Fibroblast of skin of left quadriceps (primary cell): ENCODE measurements around the gene PTH1R.

Source experiments
- DNase-seq, 2 experiments: peaks; one replicate each; pipeline ENCODE4 v3.0.0-alpha.2; 2013; ENCODE audit warnings: low read depth in 2 of 2

The PTH1R gene

DNA sequence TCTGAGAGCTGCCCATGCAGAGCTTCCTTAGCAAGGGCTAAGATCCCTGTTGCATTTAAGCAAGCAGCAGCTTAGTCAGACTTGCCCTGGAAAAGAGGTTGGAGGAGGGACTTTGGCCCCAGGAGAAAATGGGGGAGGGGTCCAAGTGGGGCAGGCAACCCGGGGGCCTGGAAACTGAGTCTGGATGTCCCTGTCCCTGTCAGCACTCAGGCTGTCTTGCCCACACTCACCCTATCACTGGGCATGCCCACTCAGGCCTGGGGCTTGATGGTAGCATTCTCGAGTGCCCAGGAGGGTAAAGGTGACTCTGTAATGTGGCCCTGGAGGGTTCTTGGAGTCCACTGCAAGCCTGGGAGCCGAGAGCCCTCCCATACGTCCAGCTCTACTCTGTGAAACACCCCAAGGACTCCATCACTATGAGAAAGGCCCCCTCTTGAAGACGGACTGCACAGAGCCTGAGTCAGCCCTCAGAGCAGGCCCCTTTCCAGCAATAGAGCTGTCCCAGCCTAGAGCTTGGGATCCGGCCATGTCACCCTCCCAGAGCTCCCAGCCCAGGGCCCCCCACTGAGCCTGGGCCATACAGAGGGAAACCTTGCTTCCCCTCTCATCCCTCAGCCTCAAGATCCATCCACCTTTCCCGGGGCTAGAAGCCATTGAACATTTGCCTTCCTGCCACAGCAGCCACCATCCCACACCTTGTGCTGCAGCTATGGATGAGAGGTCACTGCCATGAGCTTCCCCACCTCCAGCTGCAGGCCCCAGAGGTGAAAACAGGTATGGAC lies 27.6 kb upstream of the PTH1R start:
- no peak for DNase-seq

DNA sequence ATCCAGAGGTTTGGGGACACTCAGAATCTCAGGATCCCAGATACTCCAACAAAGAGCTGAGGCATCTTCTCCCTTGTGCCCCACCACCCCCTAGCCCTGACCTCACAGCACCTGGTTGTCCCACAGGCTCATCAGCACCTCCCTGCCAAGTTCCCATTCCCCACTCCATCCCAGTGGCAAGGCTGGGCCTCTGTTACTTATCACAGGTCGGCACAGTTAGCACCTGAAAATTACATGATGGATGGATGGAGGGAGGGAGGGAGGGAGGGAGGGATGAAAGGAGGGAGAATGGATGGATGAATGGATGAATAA lies 27.1 kb upstream of the PTH1R start:
- no peak for DNase-seq

DNA sequence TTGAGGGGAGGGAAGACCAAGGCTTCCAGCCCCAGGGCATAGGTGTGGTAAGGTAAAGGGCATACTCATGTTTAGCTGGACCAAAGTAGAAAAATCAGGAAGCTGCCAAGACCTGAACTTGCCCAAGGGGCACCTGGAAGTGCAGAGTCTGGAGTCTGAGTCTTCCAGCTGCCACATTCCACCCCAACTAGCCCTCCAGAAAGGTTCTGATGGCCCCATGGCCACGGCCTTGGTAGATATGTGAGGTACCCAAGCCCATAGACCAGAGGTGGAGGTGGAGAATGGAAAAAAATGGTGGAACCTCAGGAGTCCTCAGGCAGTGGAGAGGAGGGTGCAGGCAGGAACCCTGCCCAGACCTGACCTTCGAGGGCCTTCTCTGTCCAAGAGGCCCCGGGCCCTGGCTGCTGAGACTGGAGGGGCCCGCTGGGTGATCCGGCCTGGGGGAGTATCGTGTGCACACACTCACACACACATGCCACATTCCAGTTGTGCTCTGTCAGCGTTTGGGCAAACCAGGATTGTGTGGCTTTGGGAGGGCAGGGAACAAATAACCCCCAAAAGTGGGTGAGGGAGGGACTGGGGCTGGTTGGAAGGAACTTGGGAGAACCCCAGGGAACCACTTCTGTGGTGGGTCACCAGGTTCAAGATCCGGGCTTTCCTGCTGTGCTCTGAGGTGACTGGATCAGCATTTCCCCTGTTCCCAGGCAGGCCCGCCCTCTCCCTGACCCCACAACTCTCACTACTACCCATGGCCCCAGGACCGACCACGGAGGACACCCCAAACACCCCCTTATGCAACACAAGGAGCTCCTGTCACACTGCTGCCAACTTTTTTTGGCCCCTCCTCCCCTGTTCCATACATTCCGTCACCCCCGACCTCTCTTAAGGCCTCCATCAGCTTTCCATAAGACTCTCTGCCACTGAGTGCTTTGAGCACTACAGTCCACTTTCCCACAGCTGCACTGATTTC lies 25.9 kb upstream of the PTH1R start:
- DNase-seq, result no peak

DNA sequence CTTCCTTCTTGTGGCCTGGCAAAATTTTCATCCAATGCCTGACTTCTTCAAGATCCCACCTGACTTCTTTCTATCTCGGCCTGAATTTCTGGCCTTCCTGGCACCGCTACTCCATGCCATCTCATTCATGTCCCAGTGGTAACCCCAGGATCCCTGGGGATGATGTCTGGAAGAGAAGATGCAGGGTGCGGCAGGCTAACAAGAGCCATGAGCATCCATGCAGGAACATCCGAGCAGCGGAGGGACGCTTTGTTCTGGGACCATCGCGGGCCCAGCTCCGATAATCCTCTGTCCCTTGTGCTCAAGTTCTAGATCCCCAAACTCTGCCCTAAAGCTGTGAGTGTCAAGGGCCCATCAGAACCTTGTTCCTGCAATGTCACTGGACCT lies 25.2 kb upstream of the PTH1R start:
- no peak for DNase-seq

DNA sequence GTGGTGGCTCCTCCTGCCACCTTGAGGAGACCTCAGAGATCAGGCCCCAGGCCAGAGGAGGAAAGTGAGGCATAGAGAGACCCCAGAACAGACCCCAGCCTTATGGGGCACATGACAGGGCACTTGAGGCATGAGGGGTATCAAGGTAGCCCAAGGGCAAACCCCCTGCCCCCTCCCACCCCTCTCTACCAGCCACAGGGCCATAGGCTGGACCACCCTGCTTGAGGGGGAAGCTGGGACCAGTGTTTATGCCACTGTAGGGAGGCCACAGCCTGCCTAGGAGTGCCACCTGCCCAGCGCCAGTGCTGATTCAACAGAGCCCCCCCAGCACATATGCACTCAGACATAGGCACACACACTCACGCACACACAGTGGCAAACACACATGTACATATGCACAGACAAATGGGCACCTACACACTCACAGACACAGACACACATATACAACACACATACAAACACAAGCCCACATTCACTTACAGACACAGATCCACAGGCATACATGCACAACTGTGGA lies 24.6 kb upstream of the PTH1R start:
- DNase-seq, result no peak

DNA sequence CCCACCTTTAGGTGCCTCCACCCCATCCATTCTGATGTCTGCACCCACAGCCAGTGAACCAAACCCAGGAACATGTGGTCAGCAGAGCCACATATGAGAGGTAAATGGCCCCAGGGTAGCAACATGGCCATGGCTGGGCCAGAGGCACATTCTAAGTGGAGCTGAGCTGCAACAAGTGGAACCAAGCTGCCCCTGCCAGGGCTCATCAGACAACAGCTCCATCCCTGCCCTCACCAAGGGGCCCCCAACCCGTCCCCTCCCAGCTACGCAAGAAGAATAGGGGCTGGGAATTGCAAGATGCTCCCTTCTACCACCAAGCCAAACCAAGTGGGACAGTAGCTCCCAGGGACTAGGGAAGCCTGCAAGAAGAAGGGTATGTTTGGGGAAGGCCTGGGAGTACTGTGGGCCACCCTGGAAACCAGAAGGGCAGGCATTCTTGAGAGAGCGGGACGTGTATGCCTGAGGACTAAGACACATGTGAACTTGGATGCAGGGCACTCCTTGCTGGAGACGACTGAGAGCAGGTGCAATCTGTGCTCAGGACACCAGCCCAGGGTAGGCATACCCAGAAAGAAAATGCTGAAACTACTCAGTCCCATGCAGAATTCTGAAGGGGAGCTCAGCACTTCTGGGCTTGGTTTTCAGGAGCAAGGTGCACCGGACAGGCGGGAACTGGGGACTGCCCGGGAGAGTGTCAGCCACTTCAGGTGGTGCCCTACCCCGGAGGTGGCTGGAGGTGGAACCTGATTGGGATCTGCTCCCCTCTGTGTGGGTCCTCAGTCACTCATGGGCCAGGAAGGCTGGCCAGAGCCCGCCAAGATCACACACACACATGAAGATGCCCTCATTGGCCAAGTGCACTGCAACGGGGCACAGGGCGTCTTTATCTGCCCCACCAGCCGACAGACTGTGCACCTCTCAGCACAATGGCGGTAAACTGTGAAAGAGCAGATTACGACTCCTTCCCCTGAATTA lies 23.8 kb upstream of the PTH1R start:
- no peak for DNase-seq

DNA sequence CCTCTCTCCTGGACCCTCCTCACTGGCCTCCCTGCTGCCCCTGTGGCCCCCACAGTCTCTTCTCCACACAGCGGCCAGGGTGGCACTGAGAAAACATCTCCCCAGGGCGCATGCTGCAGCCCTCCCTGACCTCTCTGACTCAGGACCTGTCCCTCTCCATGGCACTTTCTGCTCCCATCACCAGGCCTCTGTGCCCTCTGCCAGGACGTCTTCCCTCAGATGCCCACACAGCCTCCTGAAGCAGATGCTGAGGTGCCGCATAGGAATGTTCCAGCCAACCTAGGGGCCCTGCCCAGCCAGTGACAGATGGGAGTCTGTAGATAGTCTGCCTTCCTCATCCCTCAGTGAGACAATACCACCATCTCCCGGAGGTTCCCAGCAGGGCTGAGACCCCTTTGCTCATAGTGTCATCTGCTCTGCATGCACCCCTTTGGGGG lies 22.9 kb upstream of the PTH1R start:
- DNase-seq, result no peak

DNA sequence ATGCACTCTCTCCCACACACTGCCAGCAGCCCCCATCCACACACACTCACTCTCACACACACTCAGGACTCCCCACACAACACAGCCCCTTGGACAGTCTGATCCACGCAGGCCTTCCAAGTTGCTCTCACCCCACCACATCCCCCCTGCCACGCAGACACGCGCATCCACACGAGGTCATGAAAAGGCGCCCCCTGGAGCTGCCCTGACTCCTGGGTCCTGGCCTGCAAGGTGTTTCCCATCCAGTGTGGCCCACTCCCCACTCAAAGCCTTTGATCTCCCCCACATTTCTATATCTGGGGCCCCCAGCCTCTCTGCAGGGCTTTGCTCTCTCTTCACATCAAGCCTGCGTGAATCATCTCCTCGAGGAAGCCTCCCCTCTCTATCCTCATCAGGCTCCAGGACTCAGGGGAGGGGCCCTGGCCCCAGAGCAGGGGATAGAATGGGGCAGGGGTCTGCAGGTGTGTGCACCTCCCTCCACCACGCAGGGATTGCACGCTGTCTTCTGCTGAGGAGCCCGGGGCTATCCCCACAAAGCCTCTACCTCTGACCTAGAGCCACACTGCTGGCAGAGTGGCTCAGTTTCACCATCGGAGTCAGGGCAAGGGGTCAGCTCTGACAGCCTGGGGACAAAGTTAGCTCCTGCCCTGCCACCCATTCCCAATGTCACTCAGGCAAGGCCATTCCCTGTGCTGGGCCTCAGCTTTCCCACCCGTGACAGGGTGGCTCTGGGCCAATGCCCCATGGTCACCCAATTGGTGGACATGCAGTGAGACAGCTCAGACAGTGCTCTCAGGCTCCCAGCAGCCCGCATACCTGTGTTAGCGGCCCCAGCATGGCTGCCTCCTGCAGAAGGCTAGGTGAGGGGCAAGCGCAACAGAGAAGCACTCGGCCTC lies 20.7 kb upstream of the PTH1R start:
- no peak for DNase-seq

DNA sequence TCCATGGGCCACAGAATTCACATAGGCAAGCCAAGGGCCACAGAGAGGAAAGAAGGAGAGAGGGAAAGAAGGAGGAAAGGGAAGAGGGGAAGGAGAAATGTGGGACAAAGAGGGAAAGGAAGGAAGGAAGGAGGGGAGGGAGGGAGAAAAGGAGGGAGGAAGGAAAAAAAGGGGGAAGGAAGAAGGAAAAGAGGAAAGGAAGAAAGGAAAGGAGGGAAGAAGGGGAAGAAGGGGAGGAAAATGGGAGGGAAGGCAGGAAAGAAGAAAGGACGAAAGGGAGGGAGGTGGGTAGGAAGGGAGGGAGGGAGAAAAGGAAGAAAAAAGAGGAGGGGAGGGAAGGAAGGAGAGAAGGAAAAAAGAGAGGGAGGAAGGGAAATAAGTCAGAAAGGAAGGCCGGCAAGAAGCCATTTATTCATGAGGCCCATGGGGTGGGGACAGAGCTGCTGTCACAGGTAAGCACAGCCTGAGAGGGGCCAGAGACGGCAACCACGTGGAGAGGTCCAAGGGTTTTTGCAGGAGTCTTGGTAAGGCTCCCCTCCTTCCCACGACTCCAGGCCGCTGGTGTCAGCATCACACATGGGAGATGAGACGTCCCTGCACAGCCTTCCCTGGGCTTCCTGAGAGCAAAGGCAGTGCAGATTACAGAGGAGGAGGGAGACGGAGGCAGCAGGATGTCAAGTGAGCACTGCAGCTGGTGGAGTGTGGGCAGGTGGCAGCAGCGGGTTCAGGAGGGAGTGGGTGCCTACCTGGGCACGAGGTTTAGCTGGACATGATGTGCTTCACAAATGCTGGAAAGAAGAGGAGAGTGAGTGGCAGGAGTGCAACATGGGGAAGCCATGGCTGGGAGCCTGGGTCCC lies 19.8 kb upstream of the PTH1R start:
- DNase-seq, result no peak

DNA sequence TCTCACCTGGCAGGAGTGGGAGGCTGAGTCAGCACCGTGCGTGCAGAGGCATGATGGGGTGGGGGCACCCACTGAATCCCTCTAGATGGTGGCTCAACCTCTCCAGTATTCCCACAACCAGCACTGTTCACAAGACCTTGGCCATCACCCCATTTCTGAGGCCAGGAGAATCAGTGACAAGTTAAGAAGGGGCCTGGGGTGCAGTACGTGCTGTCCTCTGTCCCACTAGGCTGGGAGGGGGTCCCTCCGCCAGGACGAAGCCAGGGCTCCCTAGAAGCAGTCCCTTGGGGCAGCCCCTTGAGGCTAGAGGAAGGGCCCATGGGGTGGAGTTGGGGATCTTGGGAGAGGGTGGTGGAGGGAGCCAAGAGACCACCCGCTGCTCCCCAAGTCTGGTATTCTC lies 19.1 kb upstream of the PTH1R start:
- no peak for DNase-seq

DNA sequence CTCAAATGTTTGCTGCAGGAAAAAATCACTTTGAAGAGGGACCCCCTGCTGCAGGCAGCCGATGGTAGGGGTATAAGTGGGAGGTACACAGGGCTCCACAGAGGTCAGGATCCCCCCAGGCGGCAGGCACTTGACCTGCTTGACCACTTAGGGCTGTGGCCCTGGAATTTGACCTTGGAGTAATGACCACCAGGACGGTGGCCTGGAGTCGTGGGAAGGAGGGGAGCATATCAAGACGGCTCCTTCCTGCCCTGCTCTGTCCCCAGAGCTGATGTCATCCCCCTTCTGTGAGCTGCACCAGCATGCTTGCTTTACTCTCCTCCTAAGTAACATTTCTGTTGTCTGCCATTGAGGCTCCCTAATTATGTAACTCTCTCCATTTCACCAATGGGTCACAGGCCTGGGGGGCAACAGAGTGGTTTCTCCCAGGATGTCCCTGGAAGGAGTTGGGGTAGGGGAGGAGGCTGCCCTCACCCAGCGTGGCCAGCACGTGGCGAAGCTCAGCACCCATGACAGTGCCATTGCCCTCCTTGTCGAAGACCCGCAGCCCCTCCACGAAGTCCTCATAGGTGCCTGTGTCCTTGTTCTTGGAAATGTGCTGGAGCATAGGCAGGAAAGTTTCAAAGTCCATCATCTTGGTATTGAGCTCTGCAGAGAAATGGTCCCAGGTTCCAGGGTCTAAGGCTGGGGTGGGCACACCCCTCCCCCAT lies 18.4 kb upstream of the PTH1R start:
- DNase-seq, result no peak

DNA sequence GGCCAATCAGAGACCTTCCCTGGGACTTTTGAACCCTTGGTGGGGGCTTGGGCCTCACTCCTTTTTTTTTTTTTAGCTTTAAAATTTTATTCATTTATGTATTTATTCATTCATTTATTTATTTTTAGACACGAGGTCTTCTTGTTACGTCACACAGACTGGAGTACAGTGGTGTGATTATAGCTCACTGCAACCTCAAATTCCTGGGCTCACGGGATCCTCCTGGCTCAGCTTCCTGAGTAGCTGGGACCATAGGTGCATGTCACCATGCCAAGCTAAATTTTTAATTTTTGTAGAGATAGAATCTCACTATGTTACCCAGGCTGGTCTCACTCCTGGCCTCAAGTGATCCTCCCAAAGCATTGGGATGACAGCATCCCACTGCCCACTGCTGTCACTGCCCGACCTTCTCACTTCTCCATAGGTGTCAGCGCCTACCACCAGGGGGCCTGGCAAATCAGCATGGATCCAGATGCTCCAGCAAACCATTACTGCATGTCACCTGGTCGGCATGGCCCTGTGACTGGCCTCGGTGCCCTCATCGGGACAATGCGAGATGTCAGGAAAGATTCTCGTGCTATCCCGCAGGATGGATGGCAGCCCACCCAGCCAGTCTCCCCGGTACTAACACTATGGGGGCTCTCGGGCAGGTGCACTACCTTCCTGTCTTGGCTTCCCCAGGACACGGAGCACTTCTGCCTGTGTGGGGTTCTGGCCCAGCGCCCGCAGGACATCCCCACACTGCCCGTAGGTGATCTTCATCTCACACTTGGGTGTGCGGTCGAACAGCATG lies 17.3 kb upstream of the PTH1R start:
- DNase-seq, result no peak

DNA sequence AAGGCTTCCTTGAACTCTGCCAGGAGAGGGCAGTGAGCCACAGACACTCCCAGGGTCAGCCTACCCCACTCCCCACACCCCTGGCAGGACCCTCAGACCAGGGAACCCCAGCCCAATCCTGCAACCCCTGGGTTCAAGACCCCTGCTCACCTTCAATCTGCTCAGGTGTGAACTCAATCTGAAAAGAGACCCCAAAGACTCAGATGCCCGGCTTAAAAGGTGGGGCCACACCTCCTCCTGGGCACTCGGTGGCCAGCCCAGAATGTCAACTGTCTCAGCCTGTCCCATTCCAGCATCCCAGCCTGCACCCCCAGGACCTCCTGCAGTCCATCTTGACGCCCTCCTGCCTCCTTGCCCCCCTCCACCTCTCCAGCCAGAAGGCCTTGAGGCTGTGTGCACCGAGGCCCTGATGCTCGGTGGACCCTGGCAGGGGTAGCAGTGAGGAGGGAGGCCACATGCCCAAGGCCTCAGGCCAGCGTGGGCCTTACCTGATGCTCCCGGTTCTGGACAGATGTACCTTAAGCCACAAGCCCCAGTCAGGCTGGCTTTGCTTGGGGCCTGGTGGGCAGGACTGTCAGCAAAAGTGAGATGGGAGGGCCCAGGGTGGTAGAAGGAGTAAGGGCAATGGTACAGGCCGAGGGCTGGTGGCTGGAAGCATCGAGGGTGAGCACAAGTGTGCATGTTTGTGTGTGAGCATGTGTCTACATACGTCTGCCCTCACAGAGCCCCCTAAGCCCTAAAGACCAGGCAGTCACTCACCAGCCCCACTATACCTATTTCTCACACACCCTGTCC lies 16.5 kb upstream of the PTH1R start:
- no peak for DNase-seq

DNA sequence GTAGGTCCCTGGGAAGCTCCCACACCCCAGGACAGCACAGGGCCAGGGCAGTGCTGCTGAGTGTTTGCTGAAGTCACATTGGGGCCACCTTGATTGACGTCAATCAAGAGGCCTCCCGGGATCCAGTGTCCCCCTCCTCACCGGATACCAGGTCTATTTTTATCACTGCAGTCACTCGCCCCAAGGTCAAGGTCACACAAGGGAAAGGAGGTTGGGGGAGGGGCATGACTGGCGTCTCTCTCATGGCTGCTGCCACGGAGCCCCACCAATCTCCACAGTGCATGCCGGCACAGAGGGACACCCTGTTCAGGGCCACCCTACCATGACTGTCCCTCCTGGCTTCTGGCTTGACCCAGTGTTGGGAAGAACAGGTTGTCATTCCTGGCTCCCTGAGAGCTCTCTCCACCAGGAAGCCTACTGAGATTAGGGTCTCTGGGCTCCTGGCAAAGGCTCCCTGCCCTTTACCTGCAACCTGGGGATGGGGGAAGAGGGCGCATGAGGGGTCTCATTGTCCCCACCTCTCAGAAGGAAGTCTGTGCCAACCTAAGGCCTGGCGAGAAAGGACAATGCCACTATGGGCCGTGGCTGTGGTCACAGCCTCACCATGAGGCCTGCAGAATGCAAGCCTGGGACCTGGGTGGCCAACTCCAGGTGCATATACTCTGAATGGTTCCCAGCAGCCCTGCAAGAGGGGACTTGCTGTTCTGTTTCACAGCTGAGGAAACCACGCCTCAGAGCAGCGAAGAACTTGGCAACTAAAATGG lies 15.7 kb upstream of the PTH1R start:
- no peak for DNase-seq

DNA sequence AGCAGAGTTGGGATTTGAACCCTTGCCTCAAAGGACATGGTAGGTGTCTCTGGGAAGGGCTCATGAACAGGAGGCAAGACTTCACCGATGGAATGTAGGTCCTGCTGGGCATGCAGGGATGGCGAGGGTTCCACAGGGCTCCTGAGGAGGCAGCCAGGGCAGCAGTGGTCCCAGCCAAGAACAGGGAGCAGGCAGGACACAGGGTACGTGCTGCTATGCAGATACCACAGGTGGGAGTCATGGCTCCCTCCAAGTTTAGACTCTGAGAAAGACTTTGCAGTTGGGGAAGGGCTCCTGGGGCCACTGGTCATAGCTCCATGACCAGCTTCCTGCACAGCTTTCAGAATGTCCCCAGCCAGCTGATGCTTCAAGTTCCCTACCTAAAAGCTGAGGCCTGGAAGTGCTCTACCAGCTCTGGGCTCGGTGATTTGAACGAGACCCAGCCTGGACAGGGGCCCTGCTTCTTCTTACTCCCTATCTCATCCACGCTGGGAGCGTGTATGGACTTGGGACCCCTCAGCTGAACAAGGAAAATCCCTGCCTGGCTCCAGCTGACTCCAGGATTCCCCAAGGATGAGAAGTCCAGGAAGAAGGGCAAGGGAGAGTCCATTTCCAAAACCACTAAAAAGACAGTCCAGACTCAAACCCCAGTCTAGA lies 15.0 kb upstream of the PTH1R start:
- no peak for DNase-seq

DNA sequence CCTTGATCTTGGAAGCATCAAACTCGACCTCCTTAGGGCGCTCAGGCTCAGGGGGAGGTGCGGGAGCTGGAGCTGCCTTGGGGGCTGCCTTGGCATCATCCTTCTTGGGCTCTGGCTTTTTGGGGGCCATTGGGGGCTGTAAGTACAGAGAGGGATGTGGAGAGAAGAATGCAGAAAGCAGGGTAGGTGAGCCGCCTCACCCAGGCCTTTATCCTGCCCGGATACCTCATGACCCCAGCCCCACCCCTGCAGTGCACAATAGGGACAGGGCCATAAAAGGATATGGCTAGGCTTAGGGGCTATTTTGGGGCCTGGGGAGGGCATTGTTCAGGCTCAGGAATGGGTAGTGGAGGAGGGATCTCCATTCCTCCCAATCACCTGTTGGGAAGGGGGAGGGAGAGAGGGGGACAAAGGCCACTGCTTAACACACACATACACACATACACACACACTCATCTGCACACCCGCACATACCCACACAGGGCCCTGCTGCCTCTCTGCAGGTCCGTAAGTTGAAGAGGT lies 14.2 kb upstream of the PTH1R start, which contains the start of gene MYL3:
Gene MYL3 (minus strand): TSS at position 184 of the 522 bp plus-strand sequence. CDS start 54 bp downstream, at position 130.
- no peak for DNase-seq
